Activated T-cell treated with anti-CD3 and anti-CD28 coated beads, Interleukin-2, amount 50 U/mL, for 24 hours (primary cell): ENCODE measurements around the gene PRKAG2.
A peak's percentile ranks its signal among the peaks of the same experiment; 100 is the strongest.

Experiments used
- DNase-seq: peaks from one replicate; pipeline ENCODE4 v3.0.0-alpha.2; 2020
- H3K27ac Mint-ChIP-seq: 2 replicates; pipeline ENCODE4 v1.8.0; 2020; ENCODE audit warnings: mild to moderate bottlenecking, mixed read lengths
- H3K27me3 Mint-ChIP-seq: 2 replicates; pipeline ENCODE4 v1.8.0; 2020; ENCODE audit warnings: mixed read lengths
- H3K36me3 Mint-ChIP-seq: 2 replicates; pipeline ENCODE4 v1.8.0; 2020; ENCODE audit warnings: low read depth, mixed read lengths
- H3K4me1 Mint-ChIP-seq: 2 replicates; pipeline ENCODE4 v1.8.0; 2020; ENCODE audit warnings: low read depth, mixed read lengths
- H3K4me3 Mint-ChIP-seq: 2 replicates; pipeline ENCODE4 v1.8.0; 2020; ENCODE audit warnings: mild to moderate bottlenecking, moderate library complexity, mixed read lengths
- H3K9me3 Mint-ChIP-seq: 2 replicates; pipeline ENCODE4 v1.8.0; 2020; ENCODE audit warnings: mixed read lengths

Gene PRKAG2

DNA sequence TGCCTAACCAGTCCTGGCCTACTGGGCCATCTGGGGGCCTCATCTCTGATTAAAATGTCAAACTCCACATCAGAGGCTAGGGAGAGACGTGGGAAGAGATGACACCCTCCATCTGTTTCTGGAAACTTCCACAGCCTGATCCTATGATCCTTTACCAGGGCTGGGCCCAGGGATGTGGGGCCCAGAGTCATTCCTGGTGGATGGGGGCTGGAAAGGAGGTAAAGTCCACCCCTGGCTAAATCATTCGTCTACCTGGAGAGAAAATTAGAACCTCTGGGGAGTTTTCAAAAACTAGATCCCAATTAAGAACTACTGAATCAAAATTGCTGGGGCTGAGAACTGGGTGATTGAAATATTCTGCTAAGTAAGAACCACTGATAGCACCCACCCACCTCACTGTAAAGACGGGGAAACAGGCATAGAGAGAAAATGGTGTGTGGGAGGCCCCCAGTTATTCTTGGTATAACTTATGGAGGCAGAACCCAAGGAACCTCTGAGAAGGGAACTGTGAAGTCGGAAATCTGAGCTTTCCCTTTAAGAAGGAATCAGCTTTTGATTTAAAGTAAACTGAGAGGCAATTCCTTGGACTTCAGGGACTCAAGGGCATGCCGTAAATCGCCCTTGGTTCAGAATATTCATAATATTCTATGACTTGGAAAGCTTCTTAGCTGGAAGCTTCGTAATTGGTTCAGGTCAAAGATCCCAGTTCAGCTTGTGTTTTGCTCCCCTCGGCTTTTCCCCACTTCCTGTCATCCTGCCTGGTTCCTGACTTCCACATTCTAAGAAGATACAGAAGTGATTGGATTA is 53.1 kb downstream of the PRKAG2 start:
- Mint-ChIP-seq H3K27me3 (no peaks in the 10 kb centered on the region), H3K4me1 (peaks cover 10% of the 10 kb centered on the region), H3K27ac (no peak overlapping the region), H3K36me3 (no peaks in the 10 kb centered on the region), H3K9me3 (no peaks in the 10 kb centered on the region), H3K4me3 (no peak overlapping the region)
- DNase-seq: no peak

DNA sequence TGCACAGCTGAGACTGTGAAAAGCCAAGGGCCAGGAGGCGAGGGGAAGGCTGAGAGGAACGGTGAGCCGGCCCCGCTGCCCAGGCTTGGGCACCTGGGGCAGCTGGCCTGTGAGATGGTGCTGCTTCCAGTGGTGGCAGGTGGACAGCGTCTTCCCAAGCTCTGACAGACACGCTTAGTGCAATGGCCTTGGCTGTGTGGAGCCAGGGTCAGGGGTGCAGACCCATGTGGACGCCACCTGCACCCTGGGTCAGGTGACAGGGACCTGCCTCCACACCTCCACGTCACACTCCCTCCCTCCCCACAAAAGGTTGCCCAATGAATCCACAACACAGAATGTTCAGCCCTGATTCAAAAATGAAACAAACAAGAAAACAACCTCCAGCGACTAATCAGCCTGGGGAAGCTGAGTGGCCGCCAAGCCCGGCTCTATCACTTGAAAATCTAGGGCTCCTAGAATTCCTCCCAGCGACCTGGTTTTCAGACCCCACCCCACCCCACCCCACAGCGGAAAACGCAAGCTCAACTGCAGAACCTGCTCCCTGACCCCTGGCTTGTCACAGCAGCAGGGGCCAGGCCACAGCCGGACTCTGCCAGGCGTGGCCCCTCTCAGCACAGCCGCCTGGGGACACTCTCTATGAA is 54.3 kb downstream of the PRKAG2 start:
- no peak overlapping the region for H3K27ac Mint-ChIP-seq
- H3K4me3 Mint-ChIP-seq: no peak overlapping the region
- no peaks in the 10 kb centered on the region for H3K36me3 Mint-ChIP-seq
- no peaks in the 10 kb centered on the region for H3K27me3 Mint-ChIP-seq
- DNase-seq: no peak
- H3K9me3 Mint-ChIP-seq: no peaks in the 10 kb centered on the region
- peaks cover 8% of the 10 kb centered on the region for H3K4me1 Mint-ChIP-seq

DNA sequence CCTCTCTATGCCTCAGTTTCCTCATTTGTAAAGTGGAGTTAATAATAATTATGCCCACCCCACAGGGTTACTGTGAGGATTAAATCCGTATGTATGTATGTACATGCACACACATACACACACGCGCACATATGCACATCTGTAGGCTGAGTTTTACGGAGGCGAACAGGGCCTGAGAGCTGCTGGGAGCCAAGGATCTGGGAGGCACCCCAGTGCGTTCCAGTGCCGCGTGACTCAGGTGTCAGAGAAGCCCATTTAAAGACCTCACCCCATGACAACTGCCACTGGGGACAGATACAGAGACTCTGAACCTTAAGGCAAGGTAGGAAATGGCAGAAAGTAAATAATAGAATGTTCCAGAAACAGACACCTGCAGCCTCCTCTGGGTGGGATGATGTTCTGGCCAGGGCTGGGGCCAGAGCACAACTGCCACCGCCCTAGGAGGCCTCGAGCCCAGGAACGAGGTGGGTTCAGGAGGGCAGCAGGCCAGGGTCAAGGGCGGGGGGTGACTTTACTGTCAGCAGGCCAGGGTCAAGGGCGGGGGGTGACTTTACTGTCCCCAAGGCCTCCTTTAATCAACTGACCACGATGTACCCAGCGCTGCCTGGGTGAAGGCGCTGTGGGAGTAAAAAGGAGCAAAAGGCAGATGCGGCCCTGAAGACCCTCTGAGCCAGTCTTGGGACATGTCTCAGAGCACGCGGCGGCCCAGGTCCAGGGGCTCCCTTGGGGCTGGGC is 54.9 kb downstream of the PRKAG2 start:
- H3K4me1 Mint-ChIP-seq: peaks cover 12% of the 10 kb centered on the region
- peak overlapping the region; percentile 22 for H3K27ac Mint-ChIP-seq
- H3K9me3 Mint-ChIP-seq: no peaks in the 10 kb centered on the region

DNA sequence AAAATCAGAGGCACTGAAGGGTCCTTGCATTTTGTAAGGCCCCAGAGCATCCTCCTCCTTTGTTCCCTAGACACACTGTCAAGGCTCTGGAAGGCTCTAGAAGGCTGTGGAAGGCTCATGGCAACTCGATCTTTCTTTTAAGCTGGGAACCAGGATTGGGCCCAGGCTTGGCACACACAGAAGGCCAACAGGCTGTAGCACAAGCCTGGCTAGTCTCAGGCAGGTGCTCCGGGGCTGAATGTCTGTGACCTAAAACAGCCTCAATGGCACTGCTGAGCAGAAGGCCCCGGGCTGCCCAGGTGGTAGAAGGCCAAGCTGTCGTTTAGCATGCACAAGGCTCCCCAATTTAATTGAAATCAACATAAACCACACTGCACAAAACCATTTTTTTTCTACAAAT is 55.7 kb downstream of the PRKAG2 start:
- no peak for DNase-seq
- no peaks in the 10 kb centered on the region for H3K36me3 Mint-ChIP-seq
- no peak overlapping the region for H3K27ac Mint-ChIP-seq
- no peaks in the 10 kb centered on the region for H3K27me3 Mint-ChIP-seq
- peaks cover 12% of the 10 kb centered on the region for H3K4me1 Mint-ChIP-seq
- no peak overlapping the region for H3K4me3 Mint-ChIP-seq
- no peaks in the 10 kb centered on the region for H3K9me3 Mint-ChIP-seq

More for the DNA sequence above, 54.9 kb downstream of the PRKAG2 start:
- Mint-ChIP-seq H3K36me3 (no peaks in the 10 kb centered on the region), H3K27me3 (no peaks in the 10 kb centered on the region), H3K4me3 (no peak overlapping the region)
- no peak for DNase-seq

DNA sequence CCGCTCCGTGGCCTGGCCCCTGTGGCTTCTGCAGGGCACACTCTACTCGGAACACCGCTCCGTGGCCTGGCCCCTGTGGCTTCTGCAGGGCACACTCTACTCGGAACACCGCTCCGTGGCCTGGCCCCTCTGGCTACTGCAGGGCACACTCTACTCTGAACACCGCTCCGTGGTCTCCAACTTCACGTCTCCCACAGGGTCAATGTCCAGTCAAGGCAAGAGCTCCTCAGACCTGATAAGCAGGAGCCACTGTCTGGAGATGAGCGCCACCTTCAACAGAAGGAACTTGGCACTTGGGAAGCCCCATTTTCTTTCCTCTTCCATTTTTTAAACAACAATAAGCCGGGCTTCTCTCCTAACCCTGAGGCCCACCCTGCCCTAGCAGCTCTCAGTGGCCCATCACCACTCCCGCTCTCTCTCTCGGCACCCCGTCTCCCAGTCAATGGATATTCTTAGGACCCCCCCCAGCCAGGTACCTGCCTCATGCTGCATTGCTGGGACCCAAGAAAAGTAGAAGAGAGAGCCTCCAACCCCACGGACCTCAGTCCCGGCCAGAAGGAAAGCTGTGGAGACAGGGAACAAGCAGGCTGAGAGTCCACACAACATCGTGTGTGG is 56.3 kb downstream of the PRKAG2 start:
- Mint-ChIP-seq H3K9me3 (no peaks in the 10 kb centered on the region), H3K27ac (no peak overlapping the region), H3K36me3 (no peaks in the 10 kb centered on the region), H3K27me3 (no peaks in the 10 kb centered on the region), H3K4me3 (no peak overlapping the region), H3K4me1 (peaks cover 13% of the 10 kb centered on the region)
- DNase-seq: no peak

DNA sequence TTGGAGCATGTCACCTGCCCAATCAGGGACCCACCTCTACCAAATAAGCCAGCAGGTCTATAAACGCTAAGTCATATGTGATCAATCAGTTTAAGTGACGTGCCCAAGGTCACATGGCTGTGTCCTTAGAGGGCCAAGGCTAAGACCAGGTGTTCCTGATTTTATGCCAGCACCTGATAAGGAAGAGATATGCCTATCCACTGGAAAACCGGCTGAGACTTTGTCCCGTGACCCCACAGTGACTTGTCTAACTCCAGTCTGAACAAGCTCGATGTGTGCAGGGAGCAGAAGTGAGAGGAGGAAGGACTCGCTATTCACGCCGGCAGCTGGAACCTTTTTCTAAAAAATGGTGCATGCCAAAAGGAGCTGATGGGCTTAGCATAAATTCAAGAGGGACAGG is 57.0 kb downstream of the PRKAG2 start:
- Mint-ChIP-seq H3K27me3 (no peaks in the 10 kb centered on the region), H3K36me3 (no peaks in the 10 kb centered on the region), H3K4me3 (no peak overlapping the region), H3K4me1 (peaks cover 16% of the 10 kb centered on the region), H3K27ac (no peak overlapping the region), H3K9me3 (no peaks in the 10 kb centered on the region)
- DNase-seq: no peak

DNA sequence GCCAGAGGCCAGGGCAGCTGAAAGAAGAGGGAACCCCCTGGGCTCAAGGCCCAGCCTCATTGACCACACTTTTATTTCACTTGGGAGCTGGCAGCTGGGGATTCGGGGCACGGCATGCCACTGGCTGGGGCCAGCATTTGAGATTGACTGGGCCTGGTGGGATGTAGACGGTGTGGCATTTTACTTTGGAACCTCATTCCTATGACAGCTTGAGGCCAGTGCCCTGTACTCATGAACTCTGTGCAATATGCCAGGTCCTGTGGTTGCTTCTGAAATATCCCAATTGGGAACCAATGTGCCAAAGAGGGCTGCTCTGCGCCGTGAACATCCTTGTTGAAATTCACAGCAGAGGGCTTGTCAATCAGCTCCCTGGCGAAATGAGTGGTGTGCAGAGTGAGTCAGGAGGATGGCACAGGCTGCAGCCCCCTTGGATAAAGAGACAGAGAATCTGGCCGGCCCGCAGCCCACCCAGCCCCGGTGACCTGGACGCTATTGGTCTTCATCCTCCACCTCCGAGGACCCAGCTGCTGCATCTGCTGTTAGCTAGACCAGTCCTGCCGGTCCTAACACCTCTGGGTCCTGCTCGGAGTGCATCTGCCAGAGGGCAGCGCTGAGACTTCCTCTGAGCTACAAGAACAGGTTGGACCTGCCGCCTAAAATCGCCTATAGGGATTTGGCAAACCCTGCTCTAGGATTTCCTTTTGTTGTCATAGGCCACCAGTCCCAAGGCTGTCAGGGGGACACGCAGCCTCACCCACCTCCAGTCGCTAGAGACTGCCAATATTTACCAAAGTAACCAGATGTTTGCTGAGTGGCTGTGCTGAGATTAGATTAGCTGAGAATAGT is 58.0 kb downstream of the PRKAG2 start:
- Mint-ChIP-seq H3K4me3 (no peak overlapping the region), H3K9me3 (no peaks in the 10 kb centered on the region), H3K4me1 (peaks cover 24% of the 10 kb centered on the region), H3K27ac (no peak overlapping the region), H3K27me3 (no peaks in the 10 kb centered on the region), H3K36me3 (no peaks in the 10 kb centered on the region)
- no peak for DNase-seq

DNA sequence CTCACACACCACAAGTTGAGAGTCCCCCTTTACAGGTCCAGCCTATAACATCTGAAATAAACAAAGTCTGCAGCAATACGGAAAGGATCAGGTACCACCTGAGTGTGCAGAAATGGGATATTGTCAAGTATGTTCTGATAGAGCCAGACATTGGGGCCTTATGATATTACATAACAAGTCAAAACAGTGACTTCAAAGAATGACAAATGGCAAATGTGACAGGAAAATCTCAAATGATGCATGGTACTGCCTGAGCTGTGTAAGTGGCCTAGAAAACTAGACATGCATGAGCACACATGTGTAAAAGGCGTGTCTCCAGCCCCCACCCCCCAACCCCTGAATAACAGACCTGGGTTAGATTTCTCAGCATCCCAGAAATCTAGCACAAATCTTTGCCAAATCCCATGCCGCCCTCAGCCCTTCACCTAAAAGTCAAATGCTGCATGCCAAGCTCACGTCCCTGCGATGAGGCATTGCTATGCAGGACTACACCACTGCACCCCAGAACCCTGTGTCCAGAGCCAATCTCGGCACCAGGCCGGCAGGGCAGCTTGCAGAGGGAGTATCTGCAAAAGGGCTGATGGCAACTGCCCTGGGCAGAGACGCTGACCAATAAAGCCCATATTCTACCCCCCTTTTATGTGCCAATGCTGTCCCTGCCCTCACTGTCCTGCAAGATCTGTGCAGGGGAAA is 58.8 kb downstream of the PRKAG2 start:
- Mint-ChIP-seq H3K27ac (no peak overlapping the region), H3K27me3 (no peaks in the 10 kb centered on the region), H3K4me3 (no peak overlapping the region), H3K9me3 (no peaks in the 10 kb centered on the region), H3K36me3 (no peaks in the 10 kb centered on the region), H3K4me1 (peaks cover 29% of the 10 kb centered on the region)
- no peak for DNase-seq

DNA sequence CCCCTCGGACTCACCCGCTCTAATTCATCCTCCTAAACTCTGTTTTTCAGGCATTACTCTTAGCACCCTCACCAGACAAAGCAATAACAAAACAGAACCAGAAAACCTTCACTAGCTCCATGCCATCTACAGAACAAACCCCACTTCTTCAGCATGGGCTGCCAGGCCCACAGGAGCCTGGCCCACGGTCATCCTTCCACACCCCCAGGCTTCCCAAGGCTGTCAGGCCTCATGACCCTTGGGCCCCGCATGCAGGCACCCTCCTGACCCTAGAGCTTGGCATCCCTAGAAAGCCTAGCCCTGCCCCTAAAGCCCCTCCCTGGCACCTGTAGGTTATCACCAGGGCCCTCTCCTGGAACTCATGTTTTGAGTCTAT is 59.6 kb downstream of the PRKAG2 start:
- no peaks in the 10 kb centered on the region for H3K27me3 Mint-ChIP-seq
- no peak for DNase-seq
- H3K4me3 Mint-ChIP-seq: no peak overlapping the region
- no peak overlapping the region for H3K27ac Mint-ChIP-seq
- H3K4me1 Mint-ChIP-seq: peaks cover 30% of the 10 kb centered on the region
- H3K36me3 Mint-ChIP-seq: no peaks in the 10 kb centered on the region
- H3K9me3 Mint-ChIP-seq: no peaks in the 10 kb centered on the region

DNA sequence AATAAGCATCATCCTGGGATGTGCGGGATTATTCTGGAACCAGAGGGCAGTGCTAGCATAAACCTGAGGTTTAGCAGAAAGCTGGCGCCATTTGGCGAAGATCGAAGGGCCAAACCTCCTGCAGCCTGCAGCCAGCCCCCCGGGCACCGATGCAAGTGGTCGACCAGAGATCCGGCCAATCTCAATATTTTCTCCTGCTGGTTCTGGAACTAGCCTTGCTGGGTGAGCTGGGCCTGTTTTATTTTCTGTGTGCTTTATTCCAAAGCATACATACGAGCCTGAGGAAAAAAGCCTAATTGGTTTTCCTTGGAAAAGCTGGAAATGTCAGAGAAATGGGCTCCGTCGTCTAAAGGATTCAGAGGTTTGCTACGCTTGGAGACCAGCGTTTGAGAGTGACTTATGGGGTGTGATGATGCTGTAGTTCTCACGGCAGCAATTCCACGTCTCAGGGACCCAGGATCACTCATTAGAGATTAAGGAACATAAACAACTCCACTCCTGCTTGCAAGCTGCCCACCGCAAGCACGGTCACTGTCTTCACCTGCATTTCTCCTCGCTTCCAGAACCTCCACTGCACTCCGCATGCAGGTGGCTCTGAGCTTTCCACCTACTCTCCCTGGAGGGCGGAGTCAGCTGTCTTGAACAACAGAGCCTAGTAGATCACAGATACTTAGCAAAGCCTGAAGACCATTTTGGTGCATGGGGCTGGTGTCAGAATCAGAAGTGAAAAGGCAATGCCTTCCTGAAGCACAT is 60.2 kb downstream of the PRKAG2 start:
- no peaks in the 10 kb centered on the region for H3K36me3 Mint-ChIP-seq
- peaks cover 30% of the 10 kb centered on the region for H3K4me1 Mint-ChIP-seq

DNA sequence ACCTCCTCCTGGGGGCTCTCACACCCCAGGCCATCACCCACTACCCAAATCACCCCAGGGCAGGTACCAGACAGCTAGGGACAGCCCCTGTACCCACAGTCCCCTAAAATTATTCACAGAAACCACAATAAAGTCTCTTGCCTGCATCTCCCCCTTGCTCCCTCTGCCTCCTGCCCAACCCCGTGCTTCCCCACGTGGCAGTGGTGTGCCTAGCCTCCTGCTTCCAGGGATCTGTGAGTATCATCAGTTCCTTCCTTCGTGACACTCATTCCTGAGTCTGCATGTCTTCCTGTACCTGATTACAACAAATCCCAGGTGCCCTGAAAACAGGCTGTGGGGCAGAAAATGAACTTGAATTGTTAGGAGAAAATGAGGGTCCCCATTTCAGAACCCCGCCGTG is 61.5 kb downstream of the PRKAG2 start:
- no peak for DNase-seq
- Mint-ChIP-seq H3K4me1 (peaks cover 30% of the 10 kb centered on the region), H3K36me3 (no peaks in the 10 kb centered on the region), H3K27me3 (no peaks in the 10 kb centered on the region), H3K9me3 (no peaks in the 10 kb centered on the region), H3K27ac (peak overlapping the region; percentile 23), H3K4me3 (no peak overlapping the region)

More for the DNA sequence above, 60.2 kb downstream of the PRKAG2 start:
- no peaks in the 10 kb centered on the region for H3K27me3 Mint-ChIP-seq
- H3K4me3 Mint-ChIP-seq: no peak overlapping the region
- H3K27ac Mint-ChIP-seq: no peak overlapping the region
- DNase-seq: no peak
- H3K9me3 Mint-ChIP-seq: no peaks in the 10 kb centered on the region

DNA sequence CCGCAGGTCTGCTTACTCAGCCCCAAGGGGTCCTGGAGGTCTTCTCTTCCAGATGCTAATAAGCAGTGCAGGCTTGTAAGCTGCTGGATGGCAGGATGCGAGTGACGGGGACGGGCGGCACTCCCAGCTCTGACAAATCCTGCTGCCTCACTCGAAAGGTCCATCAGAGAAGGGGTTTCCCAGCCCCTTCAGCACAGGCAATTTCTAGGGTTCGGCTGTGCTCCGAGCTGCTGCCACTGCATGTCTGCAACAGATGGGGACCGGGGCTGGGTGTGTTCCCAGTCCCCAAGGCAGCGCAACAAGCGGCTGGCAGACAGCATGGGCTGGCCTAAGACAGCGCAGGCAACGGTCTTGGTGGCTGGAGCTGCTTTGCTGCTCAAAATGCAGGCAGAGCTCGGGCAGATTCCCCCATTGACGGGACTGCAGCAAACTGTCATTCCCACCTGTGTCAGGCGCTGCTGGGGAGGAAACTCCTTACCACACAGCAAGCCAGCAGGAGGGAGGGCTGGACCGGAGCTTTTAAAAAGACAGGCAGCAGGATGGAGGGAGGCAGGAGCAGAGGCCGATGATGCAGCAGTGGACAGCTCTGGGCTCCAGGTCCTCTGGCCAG is 62.4 kb downstream of the PRKAG2 start:
- H3K4me3 Mint-ChIP-seq: no peak overlapping the region
- H3K36me3 Mint-ChIP-seq: no peaks in the 10 kb centered on the region
- H3K9me3 Mint-ChIP-seq: no peaks in the 10 kb centered on the region
- peaks cover 30% of the 10 kb centered on the region for H3K4me1 Mint-ChIP-seq
- no peak overlapping the region for H3K27ac Mint-ChIP-seq
- no peaks in the 10 kb centered on the region for H3K27me3 Mint-ChIP-seq
- DNase-seq: no peak

DNA sequence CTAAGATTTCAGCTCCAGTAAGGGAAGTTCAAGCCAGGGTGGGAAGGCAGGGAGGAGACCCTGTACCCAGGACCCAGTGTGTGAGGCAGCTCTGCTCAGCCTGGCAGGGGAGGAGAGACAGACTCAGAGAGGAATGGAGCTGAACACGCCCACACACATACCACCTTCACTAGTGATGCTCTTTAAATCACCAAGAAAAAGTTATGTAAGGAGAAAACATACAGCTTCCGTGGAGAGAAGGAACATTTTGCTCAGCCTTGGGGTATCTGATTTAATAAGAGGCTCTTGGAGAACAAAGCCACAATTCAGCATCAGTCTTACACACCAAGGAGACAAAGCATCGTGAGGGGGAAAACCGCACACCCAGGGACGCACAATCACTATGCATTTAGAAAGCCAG is 62.9 kb downstream of the PRKAG2 start:
- H3K4me1 Mint-ChIP-seq: peaks cover 30% of the 10 kb centered on the region
- no peaks in the 10 kb centered on the region for H3K9me3 Mint-ChIP-seq
- H3K36me3 Mint-ChIP-seq: no peaks in the 10 kb centered on the region
- no peak for DNase-seq
- no peaks in the 10 kb centered on the region for H3K27me3 Mint-ChIP-seq
- H3K4me3 Mint-ChIP-seq: no peak overlapping the region
- H3K27ac Mint-ChIP-seq: peak overlapping the region; percentile 70
